HG03457 (cell line): Measurements from ENCODE around the gene TTLL1.
"Not testable (repeated sequence)": the region's sequence is repeated elsewhere in the genome, so short reads cannot be mapped to it uniquely, and the experiment has no call there.

Experiments
- ATAC-seq: cut with Tn5 transposase; IDR thresholded peaks from one replicate; pipeline ENCODE4 v1.9.1; 2021; ENCODE audit warnings: moderate number of reproducible peaks; ENCODE audit not compliant: unreplicated experiment

Gene TTLL1

DNA sequence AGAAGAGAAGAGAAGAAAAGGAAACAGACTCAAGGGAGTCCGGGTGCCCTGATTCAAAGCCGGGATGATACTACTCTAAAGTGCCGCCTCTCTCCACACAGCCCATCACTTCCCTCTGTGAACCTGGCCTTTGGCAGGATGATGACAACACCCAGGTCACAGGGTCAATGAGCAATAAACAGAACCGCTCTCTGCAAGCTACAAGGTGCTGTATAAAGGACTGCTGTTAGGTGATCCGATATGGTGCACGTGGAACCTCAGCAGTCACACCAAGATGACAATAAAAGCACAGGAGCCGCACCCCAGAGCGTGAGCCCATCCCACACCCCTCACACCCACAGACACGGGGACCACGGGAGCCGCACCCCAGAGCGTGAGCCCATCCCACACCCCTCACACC, 10.7 kb downstream of the TTLL1 start:
- ATAC-seq, result no peak

DNA sequence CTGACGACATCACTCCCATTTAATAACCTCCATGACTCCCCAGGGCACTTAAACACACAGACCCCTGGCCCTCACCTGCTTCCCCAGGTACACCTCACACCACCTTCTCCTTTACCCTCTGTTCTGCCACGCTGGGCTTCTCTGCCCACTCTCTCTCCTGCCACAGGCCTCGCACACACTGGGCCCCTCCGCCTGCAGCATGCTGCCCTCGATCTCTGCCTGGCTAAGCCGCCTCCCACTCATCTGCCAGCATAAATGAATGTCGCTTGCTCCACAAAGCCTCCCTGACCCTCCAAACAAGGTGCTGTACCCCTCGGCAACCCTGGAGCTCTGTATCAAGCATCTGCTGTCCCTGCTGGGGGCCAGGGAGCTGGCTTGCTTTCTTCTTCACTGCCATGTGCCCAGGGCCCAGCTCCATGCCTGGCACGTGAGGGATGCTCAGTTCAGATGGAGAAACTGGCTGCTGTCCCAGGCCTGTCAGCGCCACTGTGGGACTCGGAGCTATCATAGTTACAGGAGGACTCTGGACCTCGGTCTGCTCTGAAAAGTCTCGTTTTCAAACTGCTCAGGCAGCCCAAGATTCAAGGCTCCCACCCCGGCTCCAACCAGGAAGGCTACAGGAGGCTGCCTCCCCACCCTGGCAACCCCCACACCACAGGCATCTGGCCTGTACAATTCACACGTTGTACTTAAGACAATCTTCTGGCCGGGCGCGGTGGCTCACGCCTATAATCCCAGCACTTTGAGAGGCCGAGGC, 11.9 kb downstream of the TTLL1 start:
- no peak for ATAC-seq

- ATAC-seq, result no peak
Observed at GRCh38 chr22:43066844-43067385, 22.3 kb downstream of the TTLL1 start.

DNA sequence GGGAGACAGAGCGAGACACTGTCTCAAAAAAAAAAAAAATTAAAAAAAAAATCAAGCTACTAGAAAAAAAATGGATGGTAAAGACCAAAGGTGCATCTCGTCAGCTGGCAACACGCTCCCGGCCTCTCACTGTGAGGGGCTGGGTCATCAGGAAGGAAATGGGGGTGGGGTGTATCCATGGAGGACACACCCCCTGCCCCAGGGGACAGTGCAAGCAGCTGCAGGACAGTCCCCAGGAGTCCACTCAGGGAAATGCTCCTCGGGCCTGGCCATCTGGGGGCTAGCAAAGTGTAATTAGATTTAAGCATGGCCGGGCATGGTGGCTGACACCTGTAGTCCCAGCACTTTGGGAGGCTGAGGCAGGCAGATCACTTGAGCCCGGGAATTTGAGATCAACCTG, 23.1 kb downstream of the TTLL1 start:
- no peak for ATAC-seq

GRCh38 chr22:43060183-43060582, 29.0 kb downstream of the TTLL1 start:
- no peak for ATAC-seq

- ATAC-seq, result no peak
Observed at GRCh38 chr22:43057641-43058040, 31.6 kb downstream of the TTLL1 start.

GRCh38 chr22:43053176-43053575, 36.0 kb downstream of the TTLL1 start:
- no peak for ATAC-seq

DNA sequence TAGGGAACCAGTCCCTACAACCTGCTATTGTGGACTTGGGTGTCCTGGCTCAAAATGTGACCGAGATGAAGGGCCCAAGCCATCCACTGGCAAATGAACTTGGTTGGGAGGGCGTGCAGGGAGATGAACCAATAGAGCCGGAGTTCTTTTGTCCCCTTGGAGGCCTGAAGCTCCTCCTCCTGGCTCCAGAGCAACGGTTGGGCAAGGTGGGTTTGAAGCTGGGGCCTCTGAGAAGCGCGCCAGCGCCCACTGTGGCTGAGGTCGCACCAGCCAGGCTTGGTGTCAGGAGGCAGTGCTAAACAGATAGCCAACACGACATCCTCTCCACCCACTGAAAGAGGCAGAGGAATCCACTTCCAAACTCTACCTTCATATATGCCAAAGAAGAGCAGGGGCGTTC, 38.2 kb downstream of the TTLL1 start:
- ATAC-seq, result no peak

DNA sequence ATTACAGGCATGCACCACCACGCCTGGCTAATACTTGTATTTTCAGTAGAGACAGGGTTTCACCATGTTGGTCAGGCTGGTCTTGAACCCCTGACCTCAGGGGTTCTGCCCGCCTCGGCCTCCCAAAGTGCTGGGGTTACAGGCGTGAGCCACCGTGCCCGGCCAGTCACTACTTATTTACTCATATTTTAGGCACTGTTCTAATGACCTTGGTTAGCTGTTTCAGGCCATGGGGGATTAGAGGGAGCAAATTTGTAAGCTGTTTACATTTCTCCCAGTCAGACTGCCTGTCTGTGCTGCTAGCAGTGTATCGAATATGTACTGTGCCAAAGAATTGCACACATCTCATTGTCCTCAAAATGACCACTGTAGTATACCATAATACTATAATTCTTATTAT, 41.6 kb downstream of the TTLL1 start:
- ATAC-seq, result no peak

- no peak for ATAC-seq
Observed at GRCh38 chr22:43044290-43044712, 44.9 kb downstream of the TTLL1 start.

- no peak for ATAC-seq
Observed at GRCh38 chr22:43042101-43042780, 47.0 kb downstream of the TTLL1 start.

GRCh38 chr22:43039800-43040199, 49.4 kb downstream of the TTLL1 start:
- no peak for ATAC-seq

- ATAC-seq, result no peak
Observed at GRCh38 chr22:43038325-43038724, 50.9 kb downstream of the TTLL1 start.

DNA sequence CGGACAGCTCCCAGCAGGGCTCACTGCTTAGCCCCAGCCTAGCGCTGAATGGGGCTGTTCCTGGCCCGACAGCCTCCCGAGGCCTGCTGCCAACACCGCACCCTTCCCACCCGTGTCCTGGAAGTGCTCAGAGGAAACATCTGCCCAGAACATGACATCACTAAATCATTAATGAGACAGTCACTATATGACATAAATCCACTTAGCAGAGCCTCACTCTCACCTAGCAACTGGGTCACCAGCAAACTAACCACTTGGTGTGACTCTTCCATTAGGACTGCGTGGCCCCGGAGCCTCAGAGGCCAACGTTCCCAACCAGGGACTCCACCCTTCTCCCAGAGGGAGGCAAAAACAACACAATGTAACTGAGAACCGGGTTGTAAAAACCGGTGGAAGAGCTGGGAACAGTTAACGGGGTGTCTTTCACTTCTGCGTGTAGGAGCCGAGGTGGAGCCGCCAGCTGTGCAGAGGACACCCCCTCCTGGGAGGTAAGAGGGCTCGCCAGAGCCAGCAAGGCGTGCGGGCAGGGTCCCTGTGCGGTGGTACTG, 52.8 kb downstream of the TTLL1 start:
- ATAC-seq, result no peak

DNA sequence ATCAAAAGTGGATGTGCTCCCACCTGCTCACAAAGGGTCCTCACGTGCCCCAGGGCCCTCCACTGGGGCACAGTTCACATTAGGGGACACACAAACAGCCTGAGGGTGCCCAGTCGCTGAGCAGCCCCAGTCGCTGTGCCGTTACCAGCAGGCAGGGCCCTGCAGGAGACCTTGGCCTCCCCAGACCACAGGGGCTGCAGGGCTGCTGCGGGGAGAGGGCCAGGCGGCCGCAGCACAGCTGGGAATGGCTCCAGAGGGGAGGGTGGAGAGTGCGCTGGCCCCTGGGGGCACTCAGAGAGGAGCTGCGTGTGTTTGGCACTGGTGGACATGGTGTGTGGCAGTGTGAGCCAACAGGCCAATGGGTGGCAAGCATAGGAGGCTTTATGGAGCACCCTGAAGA, 53.9 kb downstream of the TTLL1 start:
- ATAC-seq, result no peak

DNA sequence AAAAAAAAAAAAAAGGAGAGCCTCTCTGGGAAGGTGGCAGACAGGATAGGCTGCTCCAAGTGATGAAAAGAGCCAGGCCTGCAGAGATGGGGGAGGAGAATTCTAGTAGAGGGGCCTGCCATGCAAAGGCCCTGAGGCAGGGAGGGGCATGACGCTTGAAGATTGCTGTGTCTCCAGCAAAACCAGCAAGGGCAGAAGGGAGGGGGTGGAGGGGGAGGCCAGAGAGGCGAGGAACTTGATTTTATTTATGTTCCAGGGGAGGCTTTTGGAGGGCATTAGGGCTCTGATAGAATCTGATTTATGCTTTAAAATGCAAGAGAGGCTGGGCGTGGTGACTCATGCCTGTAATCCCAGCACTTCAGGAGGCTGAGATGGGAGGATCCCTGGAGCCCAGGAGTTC, 57.6 kb downstream of the TTLL1 start:
- no peak for ATAC-seq

- no peak for ATAC-seq
Observed at GRCh38 chr22:43018615-43019014, 70.6 kb downstream of the TTLL1 start.

- ATAC-seq, result no peak
Observed at GRCh38 chr22:43017525-43018460, 71.4 kb downstream of the TTLL1 start.

GRCh38 chr22:43016150-43016549, 73.0 kb downstream of the TTLL1 start:
- not testable (repeated sequence) for ATAC-seq

DNA sequence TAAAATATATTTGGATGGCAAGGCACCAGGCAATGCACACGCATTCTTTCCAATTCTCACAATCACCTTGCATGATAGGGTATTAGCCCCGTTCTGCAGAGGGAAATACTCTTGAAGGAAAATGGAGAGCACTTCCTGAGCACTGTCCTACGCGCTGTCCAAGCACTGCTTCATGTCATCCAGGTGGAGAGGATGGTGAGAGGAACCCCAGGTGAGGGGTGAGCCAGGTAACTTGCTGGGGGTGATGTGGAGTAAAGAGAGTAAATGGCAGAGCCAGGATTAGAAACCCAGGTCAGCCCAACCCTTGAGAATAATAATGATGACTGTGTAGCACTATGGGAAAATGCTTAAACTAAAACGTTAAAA, 73.5 kb downstream of the TTLL1 start:
- ATAC-seq, result no peak
